Endometrial microvascular endothelial cells (primary cell): ENCODE results near the gene GRIA4. TPM values are rescaled to one million over a fixed set of nuclear protein-coding genes. Genes with fewer than 3 reads are reported as not detected.

ENCODE experiments used
- in situ Hi-C: cut with HindIII; loops from 2 replicates; pipeline ENCODE4 v1.10.0; 2017; ENCODE audit warnings: low sequenced_read_pairs, low pct_unique_long_range_greater_than_20kb; ENCODE audit errors: inconsistent ontology term
- total RNA-seq: library from RNA; depleted of rRNA; stranded (reverse); fragments of >200 nt; gene quantifications from one replicate; pipeline ENCODE4 v1.2.3, GENCODE V29; 2015; ENCODE audit errors: inconsistent ontology term

The GRIA4 gene
- not detected for total RNA-seq

GRCh38 chr11:105609832-105610781 is at the start of gene GRIA4:
GRIA4 (plus strand) TSS chr11:105610073; CDS start chr11:105610998, 925 bp downstream.
- in situ Hi-C loops = no loop called here

- in situ Hi-C loops = no loop called here
Observed at GRCh38 chr11:105573091-105573490, 36.8 kb upstream of the GRIA4 start.

GRCh38 chr11:105574974-105575373 is 34.9 kb upstream of the GRIA4 start:
- in situ Hi-C loops = no loop called here

- in situ Hi-C loops = no loop called here
Observed at GRCh38 chr11:105577641-105578040, 32.2 kb upstream of the GRIA4 start.

- in situ Hi-C loops = no loop called here
Observed at GRCh38 chr11:105579111-105579510, 30.8 kb upstream of the GRIA4 start.

GRCh38 chr11:105582497-105582896 is 27.4 kb upstream of the GRIA4 start:
- in situ Hi-C loops = no loop called here

GRCh38 chr11:105588001-105588400 is 21.9 kb upstream of the GRIA4 start:
- in situ Hi-C loops = no loop called here

- in situ Hi-C loops = no loop called here
Observed at GRCh38 chr11:105589346-105589745, 20.5 kb upstream of the GRIA4 start.

- in situ Hi-C loops = no loop called here
Observed at GRCh38 chr11:105592035-105592434, 17.8 kb upstream of the GRIA4 start.

- in situ Hi-C loops = no loop called here
Observed at GRCh38 chr11:105598371-105598770, 11.5 kb upstream of the GRIA4 start.

- in situ Hi-C loops = no loop called here
Observed at GRCh38 chr11:105603156-105603555, 6.7 kb upstream of the GRIA4 start.

- in situ Hi-C loops = no loop called here
Observed at GRCh38 chr11:105609341-105609781, 512 bp upstream of the GRIA4 start.

- in situ Hi-C loops = no loop called here
Observed at GRCh38 chr11:105610871-105611571, 1.1 kb downstream of the GRIA4 start.

GRCh38 chr11:105611572-105612441 is 1.9 kb downstream of the GRIA4 start:
- in situ Hi-C loops = no loop called here

- in situ Hi-C loops = no loop called here
Observed at GRCh38 chr11:105612771-105613170, 2.9 kb downstream of the GRIA4 start.

- in situ Hi-C loops = no loop called here
Observed at GRCh38 chr11:105613183-105613582, 3.3 kb downstream of the GRIA4 start.

- in situ Hi-C loops = no loop called here
Observed at GRCh38 chr11:105618343-105618955, 8.6 kb downstream of the GRIA4 start.

- in situ Hi-C loops = no loop called here
Observed at GRCh38 chr11:105619556-105619955, 9.7 kb downstream of the GRIA4 start.

GRCh38 chr11:105622016-105622415 is 12.1 kb downstream of the GRIA4 start:
- in situ Hi-C loops = no loop called here
